GM21367 (cell line): ENCODE measurements around the gene ADGRV1.

ENCODE experiments used
- ATAC-seq: cut with Tn5 transposase; IDR thresholded peaks from one replicate; pipeline ENCODE4 v1.9.1; 2021; ENCODE audit not compliant: unreplicated experiment

ADGRV1 gene

DNA sequence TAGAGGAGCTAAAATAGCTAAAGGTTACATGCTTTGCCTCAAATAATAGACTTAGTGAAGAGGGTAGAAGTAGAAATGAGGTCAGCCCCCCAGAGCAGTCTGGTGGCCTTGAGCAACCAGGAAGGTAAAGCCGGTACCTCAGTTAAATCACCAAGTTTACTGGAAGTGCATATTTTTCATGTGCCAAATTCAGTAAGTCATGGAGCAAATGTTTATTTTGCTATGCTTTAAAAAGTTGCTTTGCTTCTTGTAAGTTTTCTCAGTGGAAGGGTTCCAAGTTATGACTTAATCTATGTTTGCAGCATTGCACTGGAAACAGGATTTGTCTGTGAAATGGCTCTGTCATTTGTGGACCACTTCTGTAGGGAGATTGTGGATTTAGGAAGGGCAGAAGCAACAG is 567.9 kb downstream of the ADGRV1 start:
- no peak for ATAC-seq

DNA sequence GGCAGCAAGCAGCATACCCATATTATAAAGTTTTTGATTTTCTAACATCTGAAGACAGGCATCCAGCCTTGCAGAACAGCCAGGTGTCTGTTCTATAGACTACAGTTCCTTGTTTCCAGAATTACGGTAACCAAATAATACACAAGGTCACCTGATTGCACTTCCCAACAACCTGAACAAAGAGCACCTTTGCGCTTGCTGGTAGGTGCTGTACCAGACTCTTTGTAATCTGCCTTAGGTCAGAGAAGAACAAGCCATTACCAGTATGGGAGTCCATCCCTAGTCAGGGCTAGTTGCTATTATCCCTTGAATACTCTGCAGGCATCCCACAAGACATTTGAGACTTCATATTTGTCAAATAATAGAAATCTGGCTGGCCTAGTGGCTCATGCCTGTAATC is 568.3 kb downstream of the ADGRV1 start:
- ATAC-seq = no peak

DNA sequence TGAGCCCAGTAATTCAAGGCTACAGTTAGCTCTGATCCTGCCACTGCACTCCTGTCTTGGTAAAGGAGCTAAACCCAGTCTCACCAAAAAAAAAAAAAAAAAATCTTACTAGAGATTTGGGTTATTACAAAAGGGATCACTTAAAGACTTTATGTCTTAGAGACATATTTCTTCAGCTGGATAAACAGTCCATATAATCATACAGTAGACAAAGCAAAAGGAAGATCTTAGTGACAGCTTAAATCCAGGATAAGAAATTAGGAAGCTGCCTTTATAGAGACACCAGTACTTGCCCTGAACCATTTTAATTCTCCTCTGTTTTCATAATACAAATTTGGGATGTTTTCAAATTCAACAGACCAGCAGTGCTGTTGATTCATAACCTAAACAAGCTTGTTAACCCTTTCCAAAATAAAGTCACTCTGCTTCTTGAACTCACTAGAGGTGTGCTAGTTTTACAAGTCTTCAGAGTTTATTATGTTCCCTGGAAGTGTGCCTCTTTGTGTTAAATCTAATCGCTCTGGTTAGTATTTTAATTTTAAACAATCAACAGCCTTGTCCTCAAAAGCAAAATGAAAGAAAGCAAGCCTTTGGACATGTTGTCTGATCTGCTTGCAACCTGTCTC is 569.0 kb downstream of the ADGRV1 start:
- ATAC-seq = no peak

DNA sequence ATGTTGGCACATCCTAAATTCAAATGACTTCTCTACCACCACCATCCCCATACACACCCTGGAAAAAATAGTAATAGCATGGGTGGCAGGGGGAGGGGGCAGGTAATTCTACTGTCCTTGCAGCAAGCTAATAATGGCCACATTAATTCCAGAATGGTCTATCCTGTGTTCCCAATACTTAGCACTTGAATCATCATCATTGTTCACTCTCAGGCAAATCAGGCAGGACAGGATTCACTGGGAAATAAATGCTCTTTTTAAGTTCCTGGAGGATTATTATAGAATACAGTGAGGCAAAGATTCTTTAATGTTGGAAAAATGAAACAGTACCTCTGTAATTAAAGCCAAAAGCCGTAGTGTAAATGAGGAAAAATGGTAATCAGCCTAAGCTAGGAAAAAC is 570.0 kb downstream of the ADGRV1 start:
- ATAC-seq = no peak

DNA sequence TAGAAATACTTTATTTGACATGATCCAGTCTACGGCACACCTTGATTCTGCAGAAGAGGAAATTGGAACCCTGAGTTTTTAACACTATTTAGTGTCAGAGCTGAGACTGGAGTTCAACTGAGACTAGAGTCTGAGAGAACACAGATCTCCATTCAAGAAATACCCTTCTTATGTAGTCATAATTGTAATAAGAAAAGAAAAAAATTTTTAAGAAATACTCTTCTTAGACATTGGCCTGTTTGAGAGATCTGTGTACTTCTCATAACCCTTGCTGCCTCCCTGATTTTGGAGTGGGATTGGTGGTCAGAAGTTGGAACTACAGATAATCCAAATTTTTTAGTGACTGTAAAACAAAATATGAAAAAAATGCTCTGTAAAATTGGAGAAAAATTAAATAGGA is 571.2 kb downstream of the ADGRV1 start:
- ATAC-seq = no peak

DNA sequence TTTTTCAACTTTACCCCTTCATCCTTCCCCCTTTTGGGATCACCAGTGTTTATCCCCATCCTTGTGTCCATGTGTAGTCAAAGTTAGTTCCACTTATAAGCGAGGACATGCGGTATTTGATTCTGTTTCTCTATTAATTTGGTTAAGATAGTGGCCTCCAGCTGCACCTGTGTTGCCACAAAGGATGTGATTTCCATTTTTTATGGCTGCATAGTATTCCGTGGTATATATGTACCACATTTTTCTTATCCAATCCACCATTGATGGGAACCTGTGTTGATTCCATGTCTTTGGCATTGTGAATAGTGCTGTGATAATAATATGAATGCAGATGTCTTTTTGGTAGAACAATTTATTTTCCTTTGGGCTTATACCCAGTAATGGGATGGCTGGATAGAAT is 572.2 kb downstream of the ADGRV1 start:
- ATAC-seq = no peak

DNA sequence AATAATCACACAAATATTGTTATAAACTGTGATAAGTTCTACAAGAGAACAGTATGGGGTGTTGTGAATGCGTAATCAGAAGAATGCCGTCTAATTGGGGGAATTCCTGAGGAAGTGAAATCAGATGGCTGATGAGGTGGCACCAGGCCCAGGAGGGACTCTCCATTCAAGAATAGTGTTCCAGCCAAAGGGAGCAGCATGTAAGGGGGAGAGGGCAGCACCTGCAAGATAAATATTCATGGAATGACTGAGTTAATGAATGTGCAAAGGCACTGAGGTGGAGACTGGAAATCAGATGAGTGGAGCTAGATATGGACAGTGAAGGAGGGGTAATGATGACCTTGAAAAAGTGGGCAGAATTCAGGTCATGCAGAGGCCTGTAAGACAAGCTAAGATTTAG is 574.0 kb downstream of the ADGRV1 start:
- no peak for ATAC-seq

DNA sequence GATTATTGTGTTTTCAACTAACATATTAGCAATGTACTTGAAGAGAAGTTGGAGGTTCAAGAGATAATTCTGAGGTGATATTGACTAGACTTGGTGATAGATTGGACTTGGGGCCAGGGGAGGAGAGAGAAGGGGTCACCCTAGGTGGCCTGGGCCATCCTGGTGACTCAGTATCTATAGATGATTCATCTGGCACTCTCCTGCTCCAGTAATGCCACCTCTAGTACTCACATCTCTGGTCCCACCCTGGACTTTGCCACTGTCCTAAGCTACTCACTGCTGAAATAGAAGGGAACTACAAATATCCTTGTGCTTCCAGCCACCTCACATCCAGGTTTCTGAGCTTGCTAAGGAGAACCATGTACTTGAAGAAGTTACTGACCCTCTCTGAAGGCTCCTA is 574.6 kb downstream of the ADGRV1 start:
- no peak for ATAC-seq

DNA sequence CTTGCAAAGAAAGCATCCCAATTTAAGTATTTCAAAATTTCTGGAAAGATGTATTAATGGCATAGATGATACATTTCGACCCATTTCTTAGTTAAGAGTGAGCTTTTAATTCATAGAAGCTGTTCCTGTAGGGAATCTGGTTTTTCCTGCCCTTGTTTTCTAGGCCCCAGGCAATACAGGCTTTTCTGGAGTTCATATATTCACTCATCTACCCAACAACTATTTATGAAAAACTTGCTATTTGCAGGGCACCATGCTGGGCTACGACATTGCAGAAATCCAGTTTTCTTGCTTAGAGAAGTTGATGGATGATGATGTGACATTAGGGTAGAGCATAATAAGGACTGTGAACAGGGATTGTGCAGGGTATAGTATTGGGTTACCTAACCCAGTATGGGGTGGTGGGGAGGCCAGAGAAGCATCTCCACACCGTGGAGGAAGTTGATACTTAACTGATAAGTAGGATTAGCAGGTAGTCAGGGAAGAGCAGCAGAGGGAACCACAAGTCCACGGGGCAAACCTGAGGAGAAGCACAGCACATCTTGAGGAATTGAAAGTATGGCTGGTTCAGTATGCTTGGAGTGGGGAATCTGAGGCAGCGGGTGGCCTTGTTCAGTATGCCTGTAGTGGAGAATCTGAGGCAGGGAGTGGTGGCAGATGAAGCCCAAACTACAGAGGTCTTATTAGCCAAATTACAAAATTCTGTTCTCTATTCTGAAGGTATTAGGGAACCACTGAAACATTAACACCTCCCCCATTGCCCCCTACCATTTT is 577.1 kb downstream of the ADGRV1 start:
- ATAC-seq = no peak

DNA sequence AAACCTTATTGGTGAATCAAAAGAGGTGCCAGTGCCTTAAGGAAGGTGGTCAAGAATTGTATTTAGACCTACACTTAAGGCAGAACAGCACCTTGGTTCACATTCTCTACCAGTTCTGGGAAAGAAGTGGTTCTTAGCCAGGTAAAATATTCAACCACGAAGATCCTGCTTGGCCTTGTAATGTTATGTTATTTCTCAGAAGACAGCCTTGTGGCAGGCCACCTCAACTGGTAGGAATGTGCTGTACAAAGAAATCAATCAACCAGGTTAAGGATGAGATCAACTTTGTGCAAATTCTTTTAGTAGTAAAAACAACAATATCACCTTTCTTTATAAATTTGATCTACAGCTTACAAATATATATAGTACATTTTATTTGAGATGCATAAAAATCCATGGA is 577.7 kb downstream of the ADGRV1 start:
- no peak for ATAC-seq

DNA sequence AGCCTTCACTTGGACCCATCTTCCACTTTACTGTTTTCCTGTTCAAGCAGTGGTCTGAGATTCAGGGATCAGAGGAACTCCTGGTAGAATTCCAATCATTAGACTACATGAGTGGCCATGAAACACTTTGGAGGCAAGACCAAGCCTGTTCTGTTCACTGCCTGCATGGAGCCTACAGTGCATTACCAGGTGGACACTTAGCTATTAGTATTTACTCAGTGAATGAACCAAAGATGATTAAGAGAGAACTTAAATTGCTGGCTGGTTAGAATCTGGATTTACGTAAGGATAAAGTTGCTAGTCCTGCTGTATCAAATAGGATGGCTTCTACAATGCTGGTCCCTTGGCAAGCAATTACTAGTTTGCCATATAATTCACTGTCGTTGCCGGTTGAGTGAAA is 579.0 kb downstream of the ADGRV1 start:
- ATAC-seq = no peak

DNA sequence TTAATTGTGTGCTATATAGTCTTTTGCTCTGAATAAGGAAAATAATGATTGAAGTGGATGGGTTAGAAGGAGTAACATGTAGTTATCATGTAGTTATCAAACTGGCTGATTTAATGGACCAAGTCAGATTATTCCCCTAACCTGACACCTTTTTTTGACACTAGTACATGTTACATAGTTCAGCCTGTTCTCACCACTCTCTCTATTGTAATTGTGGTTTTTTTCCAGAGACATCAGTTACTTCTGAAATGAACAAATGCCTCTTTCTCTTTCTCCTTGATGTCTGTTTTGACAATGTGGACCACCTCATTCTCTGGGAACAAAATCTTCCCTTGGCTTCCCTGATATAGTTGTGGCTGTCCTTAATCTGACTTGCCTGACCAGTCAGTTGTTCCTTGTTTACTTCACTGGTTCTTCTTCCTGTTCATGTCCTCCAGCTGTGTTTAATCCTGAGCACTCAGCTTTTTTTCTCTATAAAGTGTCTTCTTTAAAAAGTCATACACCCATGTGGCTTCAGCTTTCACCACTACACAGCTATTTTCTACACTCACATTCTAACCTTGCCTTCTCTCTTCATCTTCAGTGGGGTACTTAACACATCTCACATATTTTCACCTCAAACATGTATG is 581.1 kb downstream of the ADGRV1 start:
- no peak for ATAC-seq

DNA sequence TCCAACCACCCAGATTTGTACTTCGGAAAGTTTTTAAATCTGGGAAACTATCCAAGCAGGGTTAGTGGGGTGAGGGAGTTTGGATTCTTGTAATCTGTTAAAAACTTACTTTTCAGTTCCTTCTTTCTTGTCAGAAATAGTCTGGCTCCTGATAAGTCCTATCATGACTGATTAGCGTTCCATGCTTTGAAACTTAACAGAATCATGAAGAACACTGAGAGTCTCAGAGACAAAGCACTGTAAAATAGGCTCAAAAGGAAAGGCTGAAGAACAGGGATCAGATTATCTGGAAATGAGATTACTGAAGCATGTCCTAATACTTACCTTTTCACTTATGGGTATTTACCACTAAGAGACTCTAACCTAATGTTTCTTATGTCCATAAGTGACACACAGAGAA is 582.1 kb downstream of the ADGRV1 start:
- no peak for ATAC-seq

DNA sequence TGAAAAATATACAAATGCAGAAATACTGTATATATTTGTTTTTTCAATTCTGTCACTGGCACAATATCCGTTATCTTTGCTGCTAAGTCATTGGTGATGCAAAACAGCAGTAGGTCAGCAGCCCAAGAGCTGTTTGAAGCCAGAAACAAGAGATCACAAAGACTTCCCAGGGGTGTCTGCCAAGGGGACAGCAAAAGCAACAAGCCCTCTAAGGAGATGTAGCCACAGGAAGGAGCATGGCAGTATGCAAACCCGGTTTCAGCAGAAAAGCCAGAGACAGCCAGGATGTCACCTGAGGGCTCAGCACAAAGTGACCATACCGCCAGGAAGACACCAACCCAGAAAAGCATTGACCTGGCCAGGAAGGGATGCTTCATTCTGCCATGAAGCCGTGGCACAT is 583.0 kb downstream of the ADGRV1 start:
- ATAC-seq = no peak

DNA sequence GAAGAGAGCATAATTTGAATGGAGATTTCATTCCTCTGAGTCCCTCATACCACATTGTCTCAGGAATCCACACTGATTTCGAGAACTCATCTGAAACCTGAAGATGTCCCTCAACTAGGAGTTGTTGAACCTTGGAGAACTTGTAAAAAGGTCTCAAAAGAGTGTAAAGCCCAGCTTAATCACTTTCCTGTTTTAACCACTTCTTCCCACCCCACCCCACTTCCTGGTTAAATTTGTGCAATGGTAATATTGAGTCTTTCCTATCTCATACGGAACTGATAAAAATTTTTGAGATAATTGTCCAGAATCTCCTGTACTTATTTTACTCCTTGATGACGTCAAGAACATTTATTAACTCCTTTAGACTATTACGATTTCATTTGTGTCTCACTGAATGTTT is 583.8 kb downstream of the ADGRV1 start:
- ATAC-seq = no peak

DNA sequence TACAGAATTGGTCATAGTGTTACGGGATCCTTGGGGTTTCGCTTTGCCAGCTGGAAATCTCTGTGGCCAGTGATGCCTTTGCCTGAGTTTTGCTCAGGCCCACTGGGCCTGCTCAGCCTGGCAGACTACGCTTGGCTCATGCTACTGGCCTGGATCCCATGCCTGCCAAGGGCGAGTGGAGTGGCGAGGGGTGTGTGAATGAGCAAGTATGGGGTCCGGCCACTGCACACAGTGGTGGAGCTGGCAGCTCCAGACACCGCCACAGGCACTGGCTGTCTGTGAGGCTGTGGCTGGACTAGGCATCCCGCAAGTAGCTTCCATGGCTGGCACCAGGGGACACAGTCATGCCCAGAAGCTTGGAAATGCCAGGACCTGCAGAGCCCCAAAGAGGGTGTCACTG is 584.2 kb downstream of the ADGRV1 start:
- ATAC-seq = no peak

DNA sequence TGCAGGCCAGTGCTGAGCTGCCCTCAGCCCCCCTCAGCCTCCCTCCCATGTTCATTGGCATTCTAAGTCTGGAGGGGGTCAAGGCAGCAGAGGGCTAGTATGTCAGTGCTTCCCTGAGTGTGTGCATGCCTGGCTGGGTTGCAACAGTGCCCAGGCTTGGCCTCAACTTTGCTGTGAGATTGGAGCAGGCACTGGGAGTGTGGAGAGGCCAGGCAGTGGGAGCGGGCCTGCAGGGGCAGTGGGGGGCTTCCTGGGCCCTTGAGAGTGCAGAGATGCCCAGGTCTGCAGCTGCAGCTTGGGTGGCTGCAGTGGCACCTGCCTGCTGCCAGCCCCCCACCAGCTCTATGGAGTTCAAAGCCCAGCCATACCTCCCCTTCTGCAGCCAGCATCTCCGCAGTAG is 585.2 kb downstream of the ADGRV1 start:
- no peak for ATAC-seq

DNA sequence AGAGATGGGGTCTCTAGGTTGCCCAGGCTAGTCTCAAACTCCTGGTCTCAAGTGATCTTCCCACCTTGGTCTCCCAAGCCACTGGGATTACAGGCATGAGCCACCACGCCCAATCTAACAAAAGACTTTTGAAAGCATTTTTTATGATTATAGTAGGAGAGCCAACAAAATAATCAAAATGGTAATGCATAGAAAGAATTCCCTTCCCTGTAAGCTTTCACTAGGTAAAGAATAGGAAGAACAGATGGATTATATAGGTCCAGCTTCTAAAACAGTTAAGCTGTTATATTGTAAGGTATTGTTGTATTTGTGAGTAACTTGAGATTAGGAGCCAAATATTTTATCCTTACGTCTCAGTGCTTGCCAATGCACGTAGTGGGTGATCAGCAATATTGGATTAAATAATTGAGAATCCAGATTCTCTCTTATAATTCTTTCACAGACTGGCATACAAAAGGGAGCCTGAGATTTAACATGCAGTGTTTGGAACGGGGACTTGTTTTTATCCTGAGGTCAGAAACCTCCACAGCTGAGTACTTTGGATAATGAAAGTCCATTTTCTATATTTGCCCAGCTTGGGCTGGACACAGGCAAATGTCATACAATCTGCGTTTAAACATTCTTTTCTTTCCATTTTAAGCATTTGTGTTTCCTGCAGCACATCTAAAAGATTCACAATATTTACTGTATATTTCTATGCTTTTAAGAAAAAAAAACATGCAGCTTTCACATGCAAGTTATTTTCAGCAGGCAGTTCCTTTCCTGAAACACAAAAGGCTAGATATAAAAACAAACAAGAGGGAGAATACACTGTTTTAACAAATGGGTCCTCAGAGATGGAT is 586.1 kb downstream of the ADGRV1 start:
- ATAC-seq = no peak

DNA sequence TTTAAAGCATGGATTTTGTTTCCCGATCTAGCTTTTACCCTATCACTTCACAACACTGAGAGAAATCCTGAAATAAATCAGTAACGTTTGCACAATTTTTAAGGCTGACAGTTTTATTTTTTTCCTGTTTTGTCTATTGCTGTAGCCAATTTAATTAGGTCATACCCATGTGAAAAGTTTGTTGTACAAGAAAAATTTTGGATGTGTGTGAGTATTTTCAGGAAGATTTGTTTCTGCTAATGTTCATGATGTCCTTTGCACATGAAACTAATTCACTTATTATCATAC is 586.7 kb downstream of the ADGRV1 start:
- no peak for ATAC-seq

DNA sequence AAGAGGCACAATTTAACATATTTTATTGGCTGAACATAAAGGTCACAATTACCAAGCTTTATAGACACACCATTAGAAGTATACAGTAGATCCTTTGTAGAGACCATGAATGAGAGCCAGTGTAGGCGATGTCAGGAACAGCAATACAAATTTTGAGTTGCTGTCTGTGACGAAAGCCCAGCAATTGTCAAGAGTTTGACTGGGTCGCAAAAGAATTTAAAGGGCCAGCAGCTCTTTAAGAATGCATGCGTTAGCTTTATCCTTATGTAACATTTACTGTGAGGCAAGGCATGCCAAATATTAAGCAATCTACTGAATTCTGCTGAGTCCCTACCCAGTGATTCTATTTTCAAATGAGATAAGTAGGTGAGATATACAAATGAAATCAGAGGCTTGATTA is 587.6 kb downstream of the ADGRV1 start:
- no peak for ATAC-seq

DNA sequence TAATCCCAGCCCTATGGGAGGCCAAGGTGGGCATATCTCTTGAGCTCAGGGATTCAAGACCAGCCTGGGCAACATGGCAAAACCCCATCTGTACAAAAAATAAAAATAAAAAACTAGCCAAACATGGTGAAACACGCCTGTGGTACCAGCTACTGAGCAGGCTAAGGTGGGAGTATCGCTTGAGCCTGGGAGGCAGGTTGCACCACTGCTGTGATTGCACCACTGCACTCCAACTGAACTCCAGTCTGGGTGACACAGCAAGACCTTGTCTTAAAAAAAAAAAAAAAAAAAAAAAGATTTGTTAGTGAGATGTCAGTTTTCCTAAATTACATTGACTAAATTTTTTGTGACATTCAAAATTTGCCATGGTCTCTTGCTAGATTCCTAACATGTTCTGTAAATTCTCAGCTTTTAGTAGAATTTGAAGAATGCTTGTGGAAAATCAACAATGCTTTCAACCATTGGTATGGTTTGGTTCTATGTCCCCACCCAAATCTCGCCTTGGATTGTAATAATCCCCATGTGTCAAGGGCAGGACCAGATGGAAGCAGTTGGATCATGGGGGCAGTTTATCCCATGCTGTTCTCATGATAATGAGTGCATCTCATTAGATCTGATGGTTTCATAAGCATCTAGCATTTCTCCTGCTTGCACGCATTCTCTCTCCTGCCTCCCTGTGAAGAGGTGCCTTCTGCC is 588.5 kb downstream of the ADGRV1 start:
- ATAC-seq = no peak
